Measurements from ENCODE around the gene SMIM30. TPM values are rescaled to one million over a fixed set of nuclear protein-coding genes. Genes with fewer than 3 reads are reported as not detected.

The SMIM30 gene
- total and polyA plus RNA-seq, 2 donors (not counting 1 experiment from before 2014, with no cell fraction given) = 66.1 to 71.0 TPM

- no peaks in the 10 kb centered on the region for H3K4me1 ChIP-seq (ENCODE audit: control insufficient read depth, extremely low read depth, insufficient read depth, low read length)
- no peaks in the 10 kb centered on the region for H3K79me2 ChIP-seq (ENCODE audit: control insufficient read depth, insufficient read depth, low read length)
- H3K9ac ChIP-seq (ENCODE audit: insufficient read depth, low read length) = no peak overlapping the region
- H3K36me3 ChIP-seq (ENCODE audit: control insufficient read depth, insufficient read depth, low read length) = no peaks in the 10 kb centered on the region
- H3K4me2 ChIP-seq (ENCODE audit: extremely low read depth, insufficient read depth, low read length) = no peak overlapping the region
- no peak overlapping the region for H2AFZ ChIP-seq (ENCODE audit: low read length)
- no peaks in the 10 kb centered on the region for H4K20me1 ChIP-seq (ENCODE audit: control insufficient read depth, extremely low read depth, insufficient read depth, low read length)
- H3K27me3 ChIP-seq (ENCODE audit: control insufficient read depth, insufficient read depth, low read length) = no peaks in the 10 kb centered on the region
- H3K9me3 ChIP-seq (ENCODE audit: control insufficient read depth, insufficient read depth, low read depth, low read length) = no peaks in the 10 kb centered on the region
- TF ChIP-seq CTCF (conservative IDR thresholded peaks at IDR 0.05 in 1 of 2, IDR thresholded peaks at IDR 0.05 in 1 of 2; ENCODE audit: low read depth in 1 of 2, low read length in 2 of 2) (no peak), EZH2 (IDR thresholded peaks at IDR 0.05; ENCODE audit: low read length, missing control alignments) (no peak)
- H3K4me3 ChIP-seq (replicated peaks in 1 of 4; ENCODE audit: control extremely low read depth in 1 of 4, insufficient read depth in 1 of 4, low read depth in 3 of 4, low read length in 4 of 4) = no peak overlapping the region
- DNase-seq (ENCODE audit: low read depth in 2 of 2) = no peak
- H3K27ac ChIP-seq (ENCODE audit: insufficient read depth, low read length) = no peak overlapping the region
Measured at GRCh38 chr7:113084496-113085172, 33.7 kb downstream of the SMIM30 start.

DNA sequence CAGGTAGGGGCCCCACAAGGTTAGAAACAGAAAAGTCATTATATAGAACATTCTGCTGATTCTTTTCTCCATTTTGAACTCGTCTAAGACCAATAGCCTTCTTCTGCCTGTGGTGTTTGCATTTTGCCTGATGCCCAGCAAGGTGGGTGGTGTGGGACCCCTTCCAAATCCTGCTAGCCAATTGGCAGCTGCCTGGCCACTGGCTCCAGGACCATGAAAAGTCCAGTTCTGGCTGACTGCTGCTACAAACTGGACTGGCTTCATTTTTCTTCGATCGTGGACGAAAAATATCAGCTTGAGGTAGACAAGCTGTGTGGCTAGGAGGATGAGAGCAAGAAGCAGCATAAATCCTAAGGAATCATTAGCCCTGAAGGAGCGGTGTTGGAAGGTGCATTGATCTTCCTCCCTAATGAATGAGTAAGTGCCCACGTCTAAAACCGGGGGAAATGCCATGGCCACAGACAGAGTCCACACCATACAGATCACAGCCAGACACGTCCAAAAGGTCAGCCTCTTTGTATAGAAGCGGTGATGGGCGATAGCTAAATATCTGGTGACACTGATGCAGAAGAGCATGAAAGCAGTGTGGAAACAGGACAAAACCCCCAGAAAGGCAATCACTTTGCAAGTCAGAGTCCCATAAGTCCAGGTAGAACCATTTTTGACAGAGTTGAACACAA, 34.4 kb downstream of the SMIM30 start:
- Histone ChIP-seq H3K9ac (ENCODE audit: insufficient read depth, low read length) (no peak overlapping the region), H3K36me3 (ENCODE audit: control insufficient read depth, insufficient read depth, low read length) (no peaks in the 10 kb centered on the region), H3K79me2 (ENCODE audit: control insufficient read depth, insufficient read depth, low read length) (no peaks in the 10 kb centered on the region), H3K9me3 (ENCODE audit: control insufficient read depth, insufficient read depth, low read depth, low read length) (no peaks in the 10 kb centered on the region), H3K4me2 (ENCODE audit: extremely low read depth, insufficient read depth, low read length) (no peak overlapping the region), H3K27me3 (ENCODE audit: control insufficient read depth, insufficient read depth, low read length) (no peaks in the 10 kb centered on the region), H3K4me1 (ENCODE audit: control insufficient read depth, extremely low read depth, insufficient read depth, low read length) (no peaks in the 10 kb centered on the region), H3K4me3 (replicated peaks in 1 of 4; ENCODE audit: control extremely low read depth in 1 of 4, insufficient read depth in 1 of 4, low read depth in 3 of 4, low read length in 4 of 4) (no peak overlapping the region), H2AFZ (ENCODE audit: low read length) (no peak overlapping the region), H4K20me1 (ENCODE audit: control insufficient read depth, extremely low read depth, insufficient read depth, low read length) (no peaks in the 10 kb centered on the region), H3K27ac (ENCODE audit: insufficient read depth, low read length) (no peak overlapping the region)
- no peak for DNase-seq (ENCODE audit: low read depth in 2 of 2)
- TF ChIP-seq EZH2 (IDR thresholded peaks at IDR 0.05; ENCODE audit: low read length, missing control alignments) = no peak
- no peak for TF ChIP-seq CTCF (conservative IDR thresholded peaks at IDR 0.05 in 1 of 2, IDR thresholded peaks at IDR 0.05 in 1 of 2; ENCODE audit: low read depth in 1 of 2, low read length in 2 of 2)

- Histone ChIP-seq H3K9ac (ENCODE audit: insufficient read depth, low read length) (no peak overlapping the region), H3K27me3 (ENCODE audit: control insufficient read depth, insufficient read depth, low read length) (no peaks in the 10 kb centered on the region), H3K4me3 (replicated peaks in 1 of 4; ENCODE audit: control extremely low read depth in 1 of 4, insufficient read depth in 1 of 4, low read depth in 3 of 4, low read length in 4 of 4) (no peak overlapping the region), H3K36me3 (ENCODE audit: control insufficient read depth, insufficient read depth, low read length) (no peaks in the 10 kb centered on the region), H3K27ac (ENCODE audit: insufficient read depth, low read length) (no peak overlapping the region), H3K9me3 (ENCODE audit: control insufficient read depth, insufficient read depth, low read depth, low read length) (no peaks in the 10 kb centered on the region), H3K79me2 (ENCODE audit: control insufficient read depth, insufficient read depth, low read length) (no peaks in the 10 kb centered on the region), H2AFZ (ENCODE audit: low read length) (no peak overlapping the region), H3K4me2 (ENCODE audit: extremely low read depth, insufficient read depth, low read length) (no peak overlapping the region), H4K20me1 (ENCODE audit: control insufficient read depth, extremely low read depth, insufficient read depth, low read length) (no peaks in the 10 kb centered on the region), H3K4me1 (ENCODE audit: control insufficient read depth, extremely low read depth, insufficient read depth, low read length) (no peaks in the 10 kb centered on the region)
- DNase-seq (ENCODE audit: low read depth in 2 of 2) = no peak
- TF ChIP-seq EZH2 (IDR thresholded peaks at IDR 0.05; ENCODE audit: low read length, missing control alignments) (no peak), CTCF (conservative IDR thresholded peaks at IDR 0.05 in 1 of 2, IDR thresholded peaks at IDR 0.05 in 1 of 2; ENCODE audit: low read depth in 1 of 2, low read length in 2 of 2) (no peak)
Measured at GRCh38 chr7:113083132-113083815, 35.1 kb downstream of the SMIM30 start.
